HepG2 (cell line): ENCODE data around the gene FYB2. TPM values are rescaled to one million over a fixed set of nuclear protein-coding genes. Genes with fewer than 3 reads are reported as not detected.

Experiments used
- ATAC-seq: fragments of 200-7000 bp; cut with Tn5 transposase; 3 replicates; pipeline ENCODE4 v1.9.1; 2020; ENCODE audit warnings: mild to moderate bottlenecking, moderate library complexity
- BruUV-seq: library from RNA; stranded (reverse); fragments of 400-500 nt; replicated peaks from 2 replicates; lab custom pipeline; 2021; lab: Mats Ljungman, UMichigan
- CTCF ChIA-PET: fragments of 300-600 bp; formaldehyde crosslinking; extraction: SDS; loops from one replicate; lab custom pipeline; 2021; ENCODE audit warnings: low total read pairs, inconsistent platforms, low intra/inter-chr PET ratio; lab: Yijun Ruan, JAX
- POLR2A ChIA-PET: fragments of 350-600 bp; sonication (Branson Sonifier 250); formaldehyde crosslinking; loops from one replicate; lab custom pipeline; 2020; ENCODE audit warnings: antibody characterized with exemption, inconsistent platforms; lab: Yijun Ruan, JAX
- DNase-seq: peaks from one replicate; pipeline ENCODE4 v3.0.0-alpha.2; 2015; ENCODE audit warnings: low spot score
- FAIRE-seq: peaks from 3 replicates; lab custom pipeline; 2011; peaks lifted over from hg19 to GRCh38; lab: Jason Lieb, UNC
- H2AFZ ChIP-seq: one replicate; pipeline ENCODE4 v1.6.1; 2011; ENCODE audit warnings: low read length, inconsistent platforms
- H3K27ac ChIP-seq: fragments of 300-600 bp; 3 replicates; pipeline ENCODE4 v1.8.0; 2011; ENCODE audit warnings: mixed run types, mild to moderate bottlenecking, mixed read lengths, low read length, inconsistent platforms; ENCODE audit not compliant: insufficient read depth; ENCODE audit errors: extremely low read length
- H3K27me3 ChIP-seq, 2 experiments: fragments of 200-600 bp in 1 of 2; 2 replicates in 1 of 2; 3 replicates in 1 of 2; pipeline versions ENCODE4 v1.6.0 to v1.8.0; 2011; ENCODE audit warnings: low read length in 2 of 2, mild to moderate bottlenecking in 2 of 2, moderate library complexity in 2 of 2, inconsistent platforms in 1 of 2; ENCODE audit not compliant: insufficient read depth in 2 of 2, control insufficient read depth in 1 of 2
- H3K36me3 ChIP-seq, 2 experiments: fragments of 200-600 bp in 1 of 2; replicated peaks in 1 of 2; 2 replicates in 1 of 2; 3 replicates in 1 of 2; pipeline versions ENCODE4 v1.5.1 to v1.8.0; 2011; ENCODE audit warnings: low read length in 2 of 2, inconsistent platforms in 1 of 2; ENCODE audit not compliant: insufficient read depth in 2 of 2, control insufficient read depth in 1 of 2
- H3K4me1 ChIP-seq: 2 replicates; pipeline ENCODE4 v1.5.1; 2012; ENCODE audit warnings: low read length, inconsistent platforms; ENCODE audit not compliant: insufficient read depth
- H3K4me2 ChIP-seq: 2 replicates; pipeline ENCODE4 v1.6.0; 2011; ENCODE audit warnings: low read depth, low read length, inconsistent platforms
- H3K4me3 ChIP-seq, 3 experiments: fragments of 200-600 bp in 1 of 3; sonication (generic), shearing (Covaris generic) in 1 of 3; replicated peaks in 1 of 3; 2 replicates each; pipeline ENCODE4 v1.5.1; 2011 to 2016; ENCODE audit warnings: low read length in 3 of 3, inconsistent platforms in 2 of 3, low read depth in 2 of 3, mild to moderate bottlenecking in 2 of 3, control low read depth in 1 of 3, mixed read lengths in 1 of 3; ENCODE audit not compliant: insufficient read depth in 1 of 3
- H3K79me2 ChIP-seq: one replicate; pipeline ENCODE4 v1.6.1; 2011; ENCODE audit warnings: low read length, inconsistent platforms; ENCODE audit not compliant: insufficient read depth
- H3K9ac ChIP-seq: 2 replicates; pipeline ENCODE4 v1.6.0; 2011; ENCODE audit warnings: mild to moderate bottlenecking, low read depth, low read length, inconsistent platforms; ENCODE audit not compliant: insufficient read depth
- H3K9me3 ChIP-seq: 2 replicates; pipeline ENCODE4 v1.5.1; 2012; ENCODE audit warnings: mild to moderate bottlenecking, low read length
- H4K20me1 ChIP-seq: 2 replicates; pipeline ENCODE4 v1.6.0; 2011; ENCODE audit warnings: inconsistent platforms, mild to moderate bottlenecking, low read length, moderate library complexity; ENCODE audit not compliant: insufficient read depth
- ARHGAP35 ChIP-seq: sonication (generic); formaldehyde crosslinking; IDR thresholded peaks from 2 replicates; pipeline ENCODE4 v1.9.0; 2022; ENCODE audit warnings: mild to moderate bottlenecking, inconsistent platforms, moderate library complexity, missing genetic modification reagents, borderline replicate concordance
- ISL2 ChIP-seq: sonication (generic); formaldehyde crosslinking; IDR thresholded peaks from 2 replicates; pipeline ENCODE4 v1.5.0; 2020; ENCODE audit warnings: missing genetic modification reagents
- NFYB ChIP-seq: sonication (generic); formaldehyde crosslinking; IDR thresholded peaks from 2 replicates; pipeline ENCODE4 v1.4.0; 2020; ENCODE audit warnings: missing genetic modification reagents
- SATB2 ChIP-seq: sonication (generic); formaldehyde crosslinking; IDR thresholded peaks from 2 replicates; pipeline ENCODE4 v1.5.0; 2020; ENCODE audit warnings: missing genetic modification reagents
- SIX1 ChIP-seq: sonication (generic); formaldehyde crosslinking; IDR thresholded peaks from 2 replicates; pipeline ENCODE4 v1.4.0; 2020; ENCODE audit warnings: missing genetic modification reagents, borderline replicate concordance
- SMAD3 ChIP-seq: sonication (generic); formaldehyde crosslinking; IDR thresholded peaks from 2 replicates; pipeline ENCODE4 v1.4.0; 2020; ENCODE audit warnings: missing genetic modification reagents
- SP4 ChIP-seq: sonication (generic); formaldehyde crosslinking; IDR thresholded peaks from 2 replicates; pipeline ENCODE4 v1.8.1; 2023; ENCODE audit warnings: mild to moderate bottlenecking, missing genetic modification reagents
- SSRP1 ChIP-seq: IDR thresholded peaks from 2 replicates; pipeline ENCODE4 v1.6.1; 2016; ENCODE audit warnings: control low read depth
- SUZ12 ChIP-seq: fragments of 150-350 bp; IDR thresholded peaks from 2 replicates; pipeline ENCODE4 v1.6.1; 2014; ENCODE audit warnings: low read depth, low read length
- TBP ChIP-seq: sonication (generic); formaldehyde crosslinking; IDR thresholded peaks from 2 replicates; pipeline ENCODE4 v1.5.0; 2020; ENCODE audit warnings: missing genetic modification reagents
- ZNF225 ChIP-seq: sonication (generic); formaldehyde crosslinking; IDR thresholded peaks from 2 replicates; pipeline ENCODE4 v1.4.0; 2020; ENCODE audit warnings: mild to moderate bottlenecking, missing genetic modification reagents
- ZNF264 ChIP-seq: sonication (generic); formaldehyde crosslinking; IDR thresholded peaks from 2 replicates; pipeline ENCODE4 v1.4.0; 2020; ENCODE audit warnings: missing genetic modification reagents
- ZNF501 ChIP-seq: sonication (generic); formaldehyde crosslinking; IDR thresholded peaks from 2 replicates; pipeline ENCODE4 v1.5.1; 2020; ENCODE audit warnings: mild to moderate bottlenecking, moderate library complexity, missing genetic modification reagents
- ZNF556 ChIP-seq: sonication (generic); formaldehyde crosslinking; IDR thresholded peaks from 2 replicates; pipeline ENCODE4 v1.4.0; 2020; ENCODE audit warnings: mild to moderate bottlenecking, missing genetic modification reagents, borderline replicate concordance
- ZSCAN9 ChIP-seq: IDR thresholded peaks from 2 replicates; pipeline ENCODE4 v1.6.1; 2016; ENCODE audit warnings: borderline replicate concordance
- WGBS: methylation state at CpG from one replicate; pipeline ENCODE4 v1.1.6; 2017; ENCODE audit warnings: low lambda C conversion rate; 5-methylcytosine and 5-hydroxymethylcytosine counted together
- in situ Hi-C: cut with HindIII; loops from 2 replicates; pipeline ENCODE4 v1.10.0; 2017; ENCODE audit warnings: low pct_unique_long_range_greater_than_20kb; ENCODE audit not compliant: extremely low pct_ligation_motif_present
- intact Hi-C: fragments of 100-400 bp; cut with micrococcal nuclease; formaldehyde crosslinking; loops from one replicate; pipeline ENCODE4 v1.10.0; 2022; ENCODE audit not compliant: unreplicated experiment
- polyA plus RNA-seq, 8 experiments: library from polyadenylated mRNA; depleted of rRNA in 3 of 8; stranded (reverse) in 7 of 8; unstranded in 1 of 8; fragments of >200 nt; fragmentation: Illumina TruSeq in 4 of 8; extraction: Trizol in 4 of 8; gene quantifications; 2 replicates each; pipeline versions ENCODE4 v1.2.1 to v1.2.3, GENCODE V29; 2011 to 2016; ENCODE audit warnings: low read depth in 4 of 8, missing spikeins in 1 of 8, mixed read lengths in 1 of 8; ENCODE audit not compliant: insufficient read depth in 1 of 8
- total RNA-seq, 5 experiments: library from RNA; depleted of rRNA; stranded (reverse); fragments of >200 nt; fragmentation: Illumina TruSeq; extraction: Trizol; gene quantifications; 2 replicates each; pipeline ENCODE4 v1.2.3, GENCODE V29; 2016; ENCODE audit warnings: low read depth in 1 of 5
- TF ChIP-seq, protein P1 (sequence below): sonication (generic); formaldehyde crosslinking; IDR thresholded peaks from 2 replicates; pipeline ENCODE4 v1.4.0; 2020; ENCODE audit warnings: missing genetic modification reagents
- TF ChIP-seq, protein P2 (sequence below): sonication (generic); formaldehyde crosslinking; IDR thresholded peaks from 2 replicates; pipeline ENCODE4 v1.5.0; 2020; ENCODE audit warnings: missing genetic modification reagents
- TF ChIP-seq, protein P3 (sequence below): sonication (generic); formaldehyde crosslinking; IDR thresholded peaks from 2 replicates; pipeline ENCODE4 v1.4.0; 2020; ENCODE audit warnings: mild to moderate bottlenecking, low read depth, missing genetic modification reagents

The FYB2 gene
- total and polyA plus RNA-seq, 2 of the 13 experiments (the other 11 are each of a cell fraction or from before 2014, with no cell fraction given): 1.2 to 2.7 TPM

DNA sequence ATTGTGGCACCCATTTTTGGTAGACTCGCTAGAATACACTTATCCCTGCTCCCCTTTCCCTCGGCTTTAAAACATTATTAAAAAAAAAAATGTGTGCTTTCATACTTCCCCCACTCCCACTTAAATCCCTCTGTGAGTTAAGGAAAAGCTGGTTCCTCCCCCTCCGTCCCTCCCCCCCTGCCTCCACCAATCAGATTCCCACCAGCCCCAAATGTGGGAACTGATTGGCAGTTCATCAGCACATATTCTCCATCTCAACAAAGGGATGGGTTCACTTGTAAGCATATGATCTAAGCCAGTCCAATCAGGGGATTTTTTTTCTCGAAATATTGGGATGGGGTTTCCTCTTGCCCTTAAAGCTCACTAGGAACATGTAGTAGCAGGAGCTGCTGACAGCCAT, 10.8 kb upstream of the FYB2 start:
- TF ChIP-seq ZSCAN9 (CRISPR knock-in tag): no peak
- TF ChIP-seq ZNF225 (CRISPR knock-in tag): no peak
- TF ChIP-seq SUZ12: no peak
- no peak for TF ChIP-seq SSRP1 (CRISPR knock-in tag)
- TF ChIP-seq, protein P1, sequence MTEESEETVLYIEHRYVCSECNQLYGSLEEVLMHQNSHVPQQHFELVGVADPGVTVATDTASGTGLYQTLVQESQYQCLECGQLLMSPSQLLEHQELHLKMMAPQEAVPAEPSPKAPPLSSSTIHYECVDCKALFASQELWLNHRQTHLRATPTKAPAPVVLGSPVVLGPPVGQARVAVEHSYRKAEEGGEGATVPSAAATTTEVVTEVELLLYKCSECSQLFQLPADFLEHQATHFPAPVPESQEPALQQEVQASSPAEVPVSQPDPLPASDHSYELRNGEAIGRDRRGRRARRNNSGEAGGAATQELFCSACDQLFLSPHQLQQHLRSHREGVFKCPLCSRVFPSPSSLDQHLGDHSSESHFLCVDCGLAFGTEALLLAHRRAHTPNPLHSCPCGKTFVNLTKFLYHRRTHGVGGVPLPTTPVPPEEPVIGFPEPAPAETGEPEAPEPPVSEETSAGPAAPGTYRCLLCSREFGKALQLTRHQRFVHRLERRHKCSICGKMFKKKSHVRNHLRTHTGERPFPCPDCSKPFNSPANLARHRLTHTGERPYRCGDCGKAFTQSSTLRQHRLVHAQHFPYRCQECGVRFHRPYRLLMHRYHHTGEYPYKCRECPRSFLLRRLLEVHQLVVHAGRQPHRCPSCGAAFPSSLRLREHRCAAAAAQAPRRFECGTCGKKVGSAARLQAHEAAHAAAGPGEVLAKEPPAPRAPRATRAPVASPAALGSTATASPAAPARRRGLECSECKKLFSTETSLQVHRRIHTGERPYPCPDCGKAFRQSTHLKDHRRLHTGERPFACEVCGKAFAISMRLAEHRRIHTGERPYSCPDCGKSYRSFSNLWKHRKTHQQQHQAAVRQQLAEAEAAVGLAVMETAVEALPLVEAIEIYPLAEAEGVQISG (CRISPR knock-in tag): no peak
- TF ChIP-seq ZNF264 (CRISPR knock-in tag): no peak
- TF ChIP-seq TBP (CRISPR knock-in tag): no peak
- TF ChIP-seq SIX1 (CRISPR knock-in tag): no peak
- TF ChIP-seq ISL2 (CRISPR knock-in tag): no peak
- no peak for TF ChIP-seq SATB2 (CRISPR knock-in tag)
- no peak for TF ChIP-seq ZNF501 (CRISPR knock-in tag)
- TF ChIP-seq, protein P2, sequence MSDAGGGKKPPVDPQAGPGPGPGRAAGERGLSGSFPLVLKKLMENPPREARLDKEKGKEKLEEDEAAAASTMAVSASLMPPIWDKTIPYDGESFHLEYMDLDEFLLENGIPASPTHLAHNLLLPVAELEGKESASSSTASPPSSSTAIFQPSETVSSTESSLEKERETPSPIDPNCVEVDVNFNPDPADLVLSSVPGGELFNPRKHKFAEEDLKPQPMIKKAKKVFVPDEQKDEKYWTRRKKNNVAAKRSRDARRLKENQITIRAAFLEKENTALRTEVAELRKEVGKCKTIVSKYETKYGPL (CRISPR knock-in tag): no peak
- TF ChIP-seq ZNF556 (CRISPR knock-in tag): no peak
- TF ChIP-seq SP4: no peak
- no peak for TF ChIP-seq NFYB (CRISPR knock-in tag)
- no peak for TF ChIP-seq SMAD3 (CRISPR knock-in tag)
- TF ChIP-seq ARHGAP35: no peak
- TF ChIP-seq, protein P3, sequence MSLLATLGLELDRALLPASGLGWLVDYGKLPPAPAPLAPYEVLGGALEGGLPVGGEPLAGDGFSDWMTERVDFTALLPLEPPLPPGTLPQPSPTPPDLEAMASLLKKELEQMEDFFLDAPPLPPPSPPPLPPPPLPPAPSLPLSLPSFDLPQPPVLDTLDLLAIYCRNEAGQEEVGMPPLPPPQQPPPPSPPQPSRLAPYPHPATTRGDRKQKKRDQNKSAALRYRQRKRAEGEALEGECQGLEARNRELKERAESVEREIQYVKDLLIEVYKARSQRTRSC (CRISPR knock-in tag): no peak
- Histone ChIP-seq H3K9ac (no peak overlapping the region), H3K4me2 (no peak overlapping the region), H4K20me1 (no peaks in the 10 kb centered on the region), H3K27me3 (no peaks in the 10 kb centered on the region), H3K4me1 (peaks cover 29% of the 10 kb centered on the region), H3K4me3 (no peak overlapping the region), H3K27ac (no peak overlapping the region), H3K79me2 (no peaks in the 10 kb centered on the region), H2AFZ (no peak overlapping the region), H3K9me3 (no peaks in the 10 kb centered on the region), H3K36me3 (no peaks in the 10 kb centered on the region)
- 71% methylated on average over 4 of the region's 4 CpGs for WGBS
- intact Hi-C loops: no loop called here
- ChIA-PET POLR2A (interaction anchor here (0.7 kb wide), 1 partner anchor 78 kb away, joined by 3 read pairs; no protein-coding TSS in a partner anchor), CTCF (interaction anchor here (4.3 kb wide), 1 partner anchor 138 kb away, joined by 51 read pairs; no protein-coding TSS in a partner anchor)
- DNase-seq (no peak), ATAC-seq (no peak), FAIRE-seq (no peak)
- BruUV-seq: no TSS peak
- in situ Hi-C loops: loop anchor here (5.0 to 25.0 kb wide), 4 partner anchors 137 to 1207 kb away; partner anchors contain the start of gene C8B
